ENCODE results near the gene SRSF7. TPM values are rescaled to one million over a fixed set of nuclear protein-coding genes. Genes with fewer than 3 reads are reported as not detected.
"Not testable (repeated sequence)": the region's sequence is repeated elsewhere in the genome, so short reads cannot be mapped to it uniquely, and the experiment has no call there.

SRSF7 gene
- polyA plus RNA-seq, 3 donors: 46.1 to 168 (median 98.6) TPM

- 93 to 97% (median 94%) methylated on average over 4 of the region's 4 CpGs for WGBS, 3 donors
- H3K27ac ChIP-seq (ENCODE audit: low read depth, low read length): no peak overlapping the region
These were observed 12.6 kb upstream of the SRSF7 start for GRCh38 chr2:38763728-38764127.

- no peak overlapping the region for H3K27ac ChIP-seq (ENCODE audit: low read depth, low read length)
- 61 to 81% (median 70%) methylated on average over 2 of the region's 2 CpGs for WGBS, 3 donors
These were observed 12.1 kb upstream of the SRSF7 start for GRCh38 chr2:38763228-38763627.

- not testable (repeated sequence) for H3K27ac ChIP-seq (ENCODE audit: low read depth, low read length)
- 94 to 96% (median 95%) methylated on average over 5 to 24 of the region's 31 CpGs for WGBS, 3 donors
These were observed 4.7 kb upstream of the SRSF7 start for GRCh38 chr2:38755891-38756290.

GRCh38 chr2:38754506-38754905 is 3.3 kb upstream of the SRSF7 start:
- 19 to 48% (median 29%) methylated on average over 3 of the region's 3 CpGs for WGBS, 3 donors
- H3K27ac ChIP-seq (ENCODE audit: low read depth, low read length): no peak overlapping the region

GRCh38 chr2:38754049-38754448 is 2.9 kb upstream of the SRSF7 start:
- H3K27ac ChIP-seq (ENCODE audit: low read depth, low read length): no peak overlapping the region

- H3K27ac ChIP-seq (ENCODE audit: low read depth, low read length): peak overlapping the region; percentile 41
- WGBS, 3 donors: 28 to 29% (median 29%) methylated on average over 18 of the region's 18 CpGs
These were observed 642 bp upstream of the SRSF7 start for GRCh38 chr2:38751596-38752410.

GRCh38 chr2:38750011-38750890 is 910 bp downstream of the SRSF7 start:
- peak overlapping the region; percentile 88 for H3K27ac ChIP-seq (ENCODE audit: low read depth, low read length)
- 0 to 1% (median 0%) methylated on average over 50 to 59 of the region's 59 CpGs for WGBS, 3 donors

GRCh38 chr2:38748943-38749804 is 2.0 kb downstream of the SRSF7 start:
- WGBS, 3 donors: 52 to 60% (median 59%) methylated on average over 26 of the region's 26 CpGs
- no peak overlapping the region for H3K27ac ChIP-seq (ENCODE audit: low read depth, low read length)

GRCh38 chr2:38748391-38748790 is 2.8 kb downstream of the SRSF7 start:
- no peak overlapping the region for H3K27ac ChIP-seq (ENCODE audit: low read depth, low read length)

GRCh38 chr2:38747819-38748218 is 3.3 kb downstream of the SRSF7 start:
- H3K27ac ChIP-seq (ENCODE audit: low read depth, low read length): no peak overlapping the region
- 45 to 75% (median 74%) methylated on average over 5 of the region's 5 CpGs for WGBS, 3 donors

More at GRCh38 chr2:38748391-38748790, 2.8 kb downstream of the SRSF7 start:
- 84 to 89% (median 86%) methylated on average over 9 of the region's 9 CpGs for WGBS, 3 donors

GRCh38 chr2:38747007-38747424 is 4.1 kb downstream of the SRSF7 start:
- 49 to 81% (median 75%) methylated on average over 4 of the region's 4 CpGs for WGBS, 3 donors
- no peak overlapping the region for H3K27ac ChIP-seq (ENCODE audit: low read depth, low read length)

- 86 to 90% (median 89%) methylated on average over 9 of the region's 9 CpGs for WGBS, 3 donors
- no peak overlapping the region for H3K27ac ChIP-seq (ENCODE audit: low read depth, low read length)
These were observed 5.9 kb downstream of the SRSF7 start for GRCh38 chr2:38745267-38745666.

- H3K27ac ChIP-seq (ENCODE audit: low read depth, low read length): no peak overlapping the region
These were observed 6.8 kb downstream of the SRSF7 start for GRCh38 chr2:38744399-38744780.

GRCh38 chr2:38743672-38744398 is 7.3 kb downstream of the SRSF7 start:
- H3K27ac ChIP-seq (ENCODE audit: low read depth, low read length): no peak overlapping the region

More at GRCh38 chr2:38744399-38744780, 6.8 kb downstream of the SRSF7 start:
- 42 to 51% (median 47%) methylated on average over 2 of the region's 2 CpGs for WGBS, 3 donors

GRCh38 chr2:38742797-38743559 is 8.2 kb downstream of the SRSF7 start:
- H3K27ac ChIP-seq (ENCODE audit: low read depth, low read length): no peak overlapping the region
- WGBS, 3 donors: 76 to 88% (median 79%) methylated on average over 10 of the region's 10 CpGs

More at GRCh38 chr2:38743672-38744398, 7.3 kb downstream of the SRSF7 start:
- WGBS, 3 donors: 76 to 91% (median 85%) methylated on average over 3 of the region's 3 CpGs

- no peak overlapping the region for H3K27ac ChIP-seq (ENCODE audit: low read depth, low read length)
- WGBS, 3 donors: 52 to 62% (median 55%) methylated on average over 11 of the region's 11 CpGs
These were observed 10.1 kb downstream of the SRSF7 start for GRCh38 chr2:38740851-38741731.
